GM21786 (cell line): ENCODE results near the gene ZNF648.
"Not testable (repeated sequence)": the region's sequence is repeated elsewhere in the genome, so short reads cannot be mapped to it uniquely, and the experiment has no call there.

Experiments
- ATAC-seq: cut with Tn5 transposase; IDR thresholded peaks from one replicate; pipeline ENCODE4 v1.9.1; 2021; ENCODE audit not compliant: unreplicated experiment

ZNF648 gene

DNA sequence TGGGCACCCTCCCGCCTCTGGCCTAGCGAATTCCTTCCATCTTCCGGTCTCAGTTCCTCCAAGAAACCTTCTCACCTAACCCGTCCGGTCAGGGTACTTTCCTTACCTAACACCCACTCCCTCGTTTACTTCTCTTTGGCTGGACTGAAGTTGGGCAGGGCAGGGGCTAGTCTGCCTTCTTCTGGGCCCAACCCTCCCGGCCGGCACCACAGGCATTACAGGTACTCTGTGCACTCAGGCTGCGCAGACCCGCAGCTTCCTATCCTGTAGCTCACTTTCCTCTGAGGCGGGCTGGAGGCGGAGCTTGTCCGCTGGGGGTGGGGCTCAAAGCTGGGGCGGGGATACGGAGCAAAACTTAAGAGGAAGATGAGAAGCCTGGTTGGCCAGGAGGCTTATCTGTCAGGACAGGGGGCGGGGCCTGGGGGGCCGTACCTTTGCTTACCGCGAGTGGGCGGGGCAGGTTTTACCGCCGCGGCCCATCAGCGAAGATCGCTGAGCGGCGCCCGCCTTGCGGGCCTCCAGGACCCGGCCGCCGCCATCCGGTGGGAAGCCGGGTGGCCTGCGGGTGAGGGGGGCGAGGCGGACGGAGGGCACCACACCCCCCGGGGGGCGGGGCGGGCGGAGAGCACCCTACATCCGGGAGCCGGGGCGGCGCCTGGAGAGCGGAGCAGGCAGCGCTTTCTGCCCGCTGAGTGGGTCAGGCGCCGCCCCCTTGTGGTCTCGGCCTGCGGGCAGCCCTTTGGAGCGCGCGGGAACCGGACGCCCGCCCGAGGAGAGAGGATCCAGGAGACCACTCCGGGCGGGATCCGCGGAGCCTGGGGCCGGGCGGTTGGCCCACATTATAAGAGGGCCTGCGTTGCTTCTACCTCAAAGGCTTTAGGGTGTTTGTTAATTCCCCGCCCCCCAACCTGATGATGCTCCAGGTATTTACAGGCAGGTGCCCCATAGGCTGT lies 31.9 kb downstream of the ZNF648 start:
- ATAC-seq, result peak; percentile 93

DNA sequence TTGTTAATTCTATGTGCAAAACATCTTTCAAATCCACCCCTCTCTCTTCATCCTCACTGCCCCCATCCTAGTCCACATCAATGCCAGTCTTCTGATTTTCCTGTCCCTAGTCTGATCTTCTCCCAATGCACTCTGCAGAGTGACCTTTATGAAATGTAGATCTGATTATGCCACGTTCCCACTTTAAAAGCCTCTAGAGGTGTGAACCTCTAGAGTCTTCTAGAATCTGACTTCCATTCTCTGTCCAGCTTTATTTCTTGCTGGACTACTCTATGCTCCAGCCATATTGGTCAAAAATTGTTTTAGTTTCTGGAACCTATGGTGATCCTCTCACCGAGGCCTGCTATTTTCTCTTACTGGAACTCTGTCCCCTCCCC lies 32.5 kb downstream of the ZNF648 start:
- no peak for ATAC-seq

DNA sequence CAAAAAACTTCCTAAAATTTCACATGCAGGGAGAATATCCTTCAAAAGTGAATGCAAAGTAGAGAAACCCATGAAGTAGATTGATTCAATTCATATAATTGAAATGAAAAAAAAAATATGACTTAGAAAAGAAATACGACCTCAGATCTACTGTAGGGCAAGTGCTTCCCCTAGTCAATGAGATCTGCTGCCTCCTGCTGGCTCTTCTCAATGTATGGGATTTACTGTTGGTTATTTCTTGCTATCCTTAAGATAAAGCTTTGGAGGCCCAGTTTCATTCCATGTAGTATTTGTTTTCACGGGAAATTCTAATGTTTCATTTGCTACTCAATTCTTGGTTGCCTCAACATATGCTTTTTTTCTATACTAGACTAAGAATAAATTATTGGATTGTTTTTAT lies 46.2 kb downstream of the ZNF648 start:
- ATAC-seq, result no peak

DNA sequence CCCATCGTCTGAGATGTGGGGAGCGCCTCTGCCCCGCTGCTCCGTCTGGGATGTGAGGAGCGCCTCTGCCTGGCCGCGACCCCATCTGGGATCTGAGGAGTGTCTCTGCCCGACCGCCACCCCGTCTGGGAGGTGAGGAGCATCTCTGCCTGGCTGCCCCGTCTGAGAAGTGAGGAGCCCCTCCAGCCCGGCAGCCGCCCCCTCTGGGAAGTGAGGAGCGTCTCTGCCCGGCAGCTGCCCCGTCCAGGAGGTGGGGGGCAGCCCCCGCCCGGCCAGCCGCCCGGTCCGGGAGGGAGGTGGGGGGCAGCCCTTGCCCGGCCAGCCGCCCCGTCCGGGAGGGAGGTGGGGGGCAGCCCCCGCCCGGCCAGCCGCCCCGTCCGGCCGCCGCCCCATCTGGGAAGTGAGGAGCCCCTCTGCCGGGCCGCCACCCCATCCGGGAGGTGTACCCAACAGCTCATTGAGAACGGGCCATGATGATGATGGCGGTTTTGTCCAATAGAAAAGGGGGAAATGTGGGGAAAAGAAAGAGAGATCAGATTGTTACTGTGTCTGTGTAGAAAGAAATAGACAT lies 50.6 kb downstream of the ZNF648 start:
- ATAC-seq, result not testable (repeated sequence)

DNA sequence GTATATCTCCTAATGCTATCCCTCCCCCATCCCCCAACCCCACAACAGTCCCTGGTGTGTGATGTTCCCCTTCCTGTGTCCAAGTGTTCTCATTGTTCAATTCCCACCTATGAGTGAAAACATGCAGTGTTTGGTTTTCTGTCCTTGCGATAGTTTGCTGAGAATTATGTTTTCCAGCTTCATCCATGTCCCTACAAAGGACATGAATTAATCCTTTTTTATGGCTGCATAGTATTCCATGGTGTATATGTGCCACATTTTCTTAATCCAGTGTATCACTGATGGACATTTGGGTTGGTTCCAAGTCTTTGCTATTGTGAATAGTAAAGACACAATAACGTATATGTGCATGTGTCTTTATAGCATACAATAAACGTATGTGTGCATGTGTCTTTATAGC lies 56.1 kb downstream of the ZNF648 start:
- ATAC-seq, result not testable (repeated sequence)

DNA sequence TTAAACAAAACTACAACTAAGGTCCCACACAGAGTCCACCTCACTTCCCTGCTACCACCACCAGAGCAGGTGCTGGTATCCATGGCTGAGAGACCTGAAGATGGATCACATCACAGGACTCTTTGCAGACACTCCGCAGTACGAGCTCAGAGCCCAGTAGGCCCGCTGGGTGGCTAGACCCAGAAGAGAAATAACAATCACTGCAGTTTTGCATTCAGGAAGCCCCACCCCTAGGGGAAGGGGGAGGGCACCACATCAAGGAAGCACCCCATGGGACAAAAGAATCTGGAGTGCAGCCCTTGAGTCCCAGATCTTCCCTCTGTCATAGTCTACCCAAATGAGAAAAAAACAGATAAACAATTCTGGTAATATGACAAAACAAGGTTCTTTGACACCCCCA lies 56.9 kb downstream of the ZNF648 start:
- no peak for ATAC-seq
